Eye (tissue), 1 donor: ENCODE results near the gene DGKD.

Experiments used
- DNase-seq: peaks from one replicate; pipeline ENCODE4 v3.0.0-alpha.2; 2015

Gene DGKD

DNA sequence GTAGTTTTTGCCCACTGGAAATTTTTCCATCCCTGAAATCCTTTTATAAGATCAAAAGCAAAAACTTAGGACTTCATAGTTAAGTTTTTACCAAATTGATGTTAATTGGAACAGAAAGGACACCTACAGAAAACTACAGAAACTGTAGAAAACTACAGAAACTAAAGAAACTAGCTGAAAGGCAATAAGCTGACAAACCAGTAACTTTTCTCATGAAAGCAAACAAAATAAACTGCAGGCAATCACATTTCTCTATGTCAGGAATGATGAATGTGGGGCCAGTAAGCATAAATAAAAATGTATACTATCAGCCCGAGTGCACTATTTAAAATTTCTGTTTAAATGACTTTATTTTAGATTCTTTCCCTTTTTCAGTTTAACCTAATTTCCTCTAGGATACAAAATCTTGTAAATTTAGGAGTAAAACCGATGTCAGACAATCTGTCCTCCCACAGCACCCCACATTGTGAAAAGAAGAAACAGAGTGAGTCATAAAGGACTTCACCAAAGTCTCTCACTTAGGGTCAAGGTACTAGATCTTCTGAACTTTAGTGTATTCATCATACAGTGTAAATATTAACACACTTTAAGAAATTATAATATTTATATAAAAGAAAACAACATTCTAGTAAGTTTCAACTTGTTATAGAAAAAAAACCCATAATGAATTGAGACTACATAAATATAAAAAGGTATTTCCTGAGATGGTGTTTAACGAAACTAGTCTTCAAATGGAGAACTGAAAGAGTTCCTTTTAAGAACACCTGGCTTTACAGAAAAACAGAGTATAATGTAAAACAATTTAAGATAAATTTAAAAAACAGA, 165.7 kb downstream of the DGKD start:
- DNase-seq, result no peak
